GM10248 (cell line): ENCODE measurements around the gene CIROP.

ENCODE experiments used
- CTCF ChIA-PET: fragments of 300-600 bp; sonication (Branson Sonifier 250); formaldehyde crosslinking; extraction: SDS; loops from one replicate; lab custom pipeline; 2021; ENCODE audit warnings: antibody characterized with exemption; lab: Yijun Ruan, JAX
- POLR2A ChIA-PET: fragments of 350-650 bp; sonication (Branson Sonifier 250); formaldehyde crosslinking; extraction: SDS; loops from one replicate; lab custom pipeline; 2020; ENCODE audit warnings: antibody characterized with exemption; lab: Yijun Ruan, JAX
- DNase-seq: peaks from one replicate; pipeline ENCODE4 v3.0.0; 2012; ENCODE audit errors: extremely low spot score
- CTCF ChIP-seq: IDR thresholded peaks from 2 replicates; pipeline ENCODE4 v1.5.1; 2012; ENCODE audit warnings: mild to moderate bottlenecking, low read depth; ENCODE audit errors: extremely low read depth, missing control alignments, control extremely low read depth

Gene CIROP

DNA sequence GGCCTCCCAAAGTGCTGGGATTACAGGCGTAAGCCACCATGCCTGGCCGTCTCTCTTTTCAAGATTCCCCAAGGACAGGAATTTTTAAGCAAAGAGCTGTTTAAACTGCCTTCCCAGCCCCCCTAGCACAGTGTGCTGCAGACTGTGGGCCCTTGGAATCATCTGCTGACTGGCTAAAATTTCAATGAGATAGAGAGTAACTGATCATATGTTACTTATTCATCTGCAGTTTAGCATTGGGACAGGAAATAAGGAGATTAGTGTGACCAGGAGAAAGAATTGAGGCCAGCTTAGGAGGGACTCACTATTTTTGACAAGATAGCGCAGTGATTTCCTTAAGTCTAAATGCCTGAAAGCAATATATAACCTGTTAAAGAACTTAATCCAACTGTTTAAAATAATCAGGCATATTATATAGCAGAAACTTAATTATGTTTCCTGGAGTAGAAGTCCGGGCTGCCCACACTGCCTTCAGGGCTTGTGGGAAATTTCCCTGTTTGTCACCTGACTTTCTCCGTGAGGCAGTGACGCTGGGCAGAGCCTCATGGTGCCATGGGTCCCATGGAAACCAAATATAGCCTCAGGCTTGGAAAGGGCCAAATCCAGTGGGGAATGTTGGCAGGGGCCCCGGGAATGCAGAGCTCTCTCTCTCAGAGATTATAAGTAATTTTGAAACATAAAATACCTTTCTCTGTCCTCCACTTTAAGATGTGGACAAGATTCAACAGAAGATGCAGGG lies 37.1 kb upstream of the CIROP start:
- no peak for TF ChIP-seq CTCF
- ChIA-PET POLR2A (no interaction called here), CTCF (interaction anchor here (1.0 to 5.5 kb wide), 2 partner anchors 21 to 73 kb away, joined by 3 to 32 read pairs; no protein-coding TSS in a partner anchor)
- DNase-seq = no peak

- POLR2A ChIA-PET = no interaction called here
- CTCF ChIA-PET = interaction anchor here (5.5 kb wide), 1 partner anchor 20 kb away, joined by 32 read pairs; no protein-coding TSS in a partner anchor
- no peak for TF ChIP-seq CTCF
Measured at GRCh38 chr14:23140371-23140770, 35.6 kb upstream of the CIROP start.

GRCh38 chr14:23139874-23140273 lies 35.1 kb upstream of the CIROP start:
- CTCF ChIA-PET = no interaction called here

More at GRCh38 chr14:23140371-23140770, 35.6 kb upstream of the CIROP start:
- no peak for DNase-seq

DNA sequence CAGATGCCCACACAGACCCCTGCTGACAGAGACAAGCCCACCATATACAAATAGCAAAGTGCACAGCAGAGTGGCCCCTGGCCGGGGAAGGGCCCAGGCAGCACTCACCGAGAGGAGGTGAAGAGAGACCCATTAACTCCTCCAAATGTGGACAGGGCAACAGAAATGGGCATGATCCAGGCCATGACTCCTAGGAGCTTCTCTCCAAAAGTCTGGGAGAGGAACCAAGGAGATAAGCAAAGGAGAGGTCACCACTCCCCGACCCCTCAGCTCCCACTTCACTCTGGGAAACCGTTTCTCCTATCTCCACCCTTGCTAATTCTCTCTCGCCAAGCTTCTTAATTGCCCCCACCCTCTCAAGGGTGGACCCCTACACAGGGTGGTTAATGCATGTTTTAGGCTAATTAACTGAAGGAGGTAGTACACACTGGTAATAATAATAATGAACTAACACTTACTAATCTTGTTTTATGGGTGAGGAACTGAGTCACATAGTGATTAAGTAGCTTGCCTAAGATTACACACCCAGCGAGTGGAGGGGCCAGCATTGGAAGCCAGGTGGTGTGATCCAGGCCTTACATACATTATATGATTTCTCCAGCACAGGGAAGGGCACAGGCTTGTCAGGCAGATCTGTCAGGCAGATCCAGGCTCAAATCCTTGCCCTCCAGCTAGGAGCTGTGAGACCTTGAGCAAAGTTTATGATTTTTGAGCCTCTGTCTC lies 33.2 kb upstream of the CIROP start:
- ChIA-PET CTCF (interaction anchor here (0.9 to 1.5 kb wide), 3 partner anchors 9 to 242 kb away, joined by 3 to 4 read pairs (median 3); no protein-coding TSS in a partner anchor), POLR2A (no interaction called here)
- no peak for TF ChIP-seq CTCF
- no peak for DNase-seq

More at GRCh38 chr14:23139874-23140273, 35.1 kb upstream of the CIROP start:
- no peak for DNase-seq
- no peak for TF ChIP-seq CTCF
- POLR2A ChIA-PET = no interaction called here

GRCh38 chr14:23137192-23137812 lies 32.5 kb upstream of the CIROP start:
- ChIA-PET CTCF (interaction anchor here (1.5 kb wide), 1 partner anchor 8 kb away, joined by 4 read pairs; no protein-coding TSS in a partner anchor), POLR2A (no interaction called here)
- TF ChIP-seq CTCF = no peak
- DNase-seq = no peak

DNA sequence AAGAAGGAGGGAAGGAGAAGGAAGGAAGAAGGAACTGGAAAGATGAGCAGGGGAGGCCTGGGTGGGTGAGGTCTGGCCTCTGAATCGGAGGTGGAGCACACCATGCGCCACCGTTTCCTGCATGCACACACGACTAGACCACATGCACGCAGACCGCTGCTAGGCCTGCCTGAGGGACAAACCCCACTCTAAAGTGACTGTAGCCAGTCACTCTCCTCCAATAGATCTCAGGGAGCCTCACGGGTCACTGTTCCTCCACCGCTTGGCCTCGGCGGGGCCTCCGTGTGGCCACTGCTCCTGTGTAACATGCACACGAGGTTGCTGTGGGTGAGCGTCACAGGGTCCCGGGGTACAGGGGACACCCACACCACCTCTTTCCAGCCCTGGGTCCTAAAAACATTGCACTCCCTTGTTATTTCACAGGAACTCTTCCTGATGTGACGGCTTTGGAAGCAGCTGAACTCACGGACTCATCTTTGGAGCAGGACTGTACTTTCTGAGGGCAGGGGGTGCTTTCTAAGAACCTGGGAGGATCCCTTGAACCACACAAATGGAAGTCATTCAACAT lies 31.9 kb upstream of the CIROP start:
- ChIA-PET CTCF (interaction anchor here (1.5 to 1.6 kb wide), 2 partner anchors 8 to 15 kb away, joined by 4 to 7 read pairs; no protein-coding TSS in a partner anchor), POLR2A (no interaction called here)
- DNase-seq = no peak
- TF ChIP-seq CTCF = no peak
